Measurements from ENCODE around the gene TBC1D30.

The TBC1D30 gene

DNA sequence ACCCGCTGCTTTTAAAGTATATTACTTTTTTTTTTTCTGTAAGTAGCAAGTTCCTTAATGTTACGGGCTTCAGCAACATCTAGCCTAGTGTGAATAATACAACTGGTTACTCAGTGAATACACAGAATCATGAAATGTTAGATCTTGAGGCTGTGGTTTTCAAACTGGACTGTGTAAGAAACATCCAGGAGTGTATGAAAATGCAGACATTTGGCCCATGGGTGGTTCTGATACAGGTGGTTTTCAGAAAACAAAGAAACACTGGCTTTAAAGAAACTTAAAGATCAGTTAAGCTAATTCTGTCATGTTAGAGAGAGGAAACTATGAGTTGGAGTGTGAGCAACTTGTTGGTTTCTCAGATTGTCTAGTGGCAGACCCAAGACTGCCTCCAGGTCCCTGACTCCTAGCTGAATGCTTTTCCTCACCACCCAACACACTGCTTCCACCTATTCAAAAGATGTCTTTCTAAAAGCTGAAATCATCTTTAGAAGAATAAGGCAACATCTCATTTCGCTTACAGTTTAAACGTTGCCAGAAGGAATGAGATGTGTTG lies 36.1 kb downstream of the TBC1D30 start:
- Histone ChIP-seq H3K27me3 (ENCODE audit: low read depth, low read length) (no peaks in the 10 kb centered on the region), H3K27ac (ENCODE audit: low read length) (no peak overlapping the region), H4K20me1 (ENCODE audit: insufficient read depth, low read length) (no peaks in the 10 kb centered on the region), H3K9ac (ENCODE audit: low read length) (no peak overlapping the region), H3K4me1 (ENCODE audit: low read length) (no peaks in the 10 kb centered on the region), H3K4me3 (ENCODE audit: low read length) (no peak overlapping the region), H3K4me2 (ENCODE audit: low read length) (no peak overlapping the region), H3K9me3 (ENCODE audit: insufficient read depth, low read length) (no peaks in the 10 kb centered on the region), H2AFZ (ENCODE audit: low read depth, low read length) (no peak overlapping the region), H3K79me2 (ENCODE audit: low read length) (no peaks in the 10 kb centered on the region), H3K36me3 (replicated peaks; ENCODE audit: low read depth, low read length) (peaks cover 3% of the 10 kb centered on the region)
- TF ChIP-seq, protein P1, sequence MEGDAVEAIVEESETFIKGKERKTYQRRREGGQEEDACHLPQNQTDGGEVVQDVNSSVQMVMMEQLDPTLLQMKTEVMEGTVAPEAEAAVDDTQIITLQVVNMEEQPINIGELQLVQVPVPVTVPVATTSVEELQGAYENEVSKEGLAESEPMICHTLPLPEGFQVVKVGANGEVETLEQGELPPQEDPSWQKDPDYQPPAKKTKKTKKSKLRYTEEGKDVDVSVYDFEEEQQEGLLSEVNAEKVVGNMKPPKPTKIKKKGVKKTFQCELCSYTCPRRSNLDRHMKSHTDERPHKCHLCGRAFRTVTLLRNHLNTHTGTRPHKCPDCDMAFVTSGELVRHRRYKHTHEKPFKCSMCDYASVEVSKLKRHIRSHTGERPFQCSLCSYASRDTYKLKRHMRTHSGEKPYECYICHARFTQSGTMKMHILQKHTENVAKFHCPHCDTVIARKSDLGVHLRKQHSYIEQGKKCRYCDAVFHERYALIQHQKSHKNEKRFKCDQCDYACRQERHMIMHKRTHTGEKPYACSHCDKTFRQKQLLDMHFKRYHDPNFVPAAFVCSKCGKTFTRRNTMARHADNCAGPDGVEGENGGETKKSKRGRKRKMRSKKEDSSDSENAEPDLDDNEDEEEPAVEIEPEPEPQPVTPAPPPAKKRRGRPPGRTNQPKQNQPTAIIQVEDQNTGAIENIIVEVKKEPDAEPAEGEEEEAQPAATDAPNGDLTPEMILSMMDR (IDR thresholded peaks at IDR 0.05; ENCODE audit: low read depth, low read length), result no peak
- TF ChIP-seq EZH2phosphoT487 (IDR thresholded peaks at IDR 0.05; ENCODE audit: low read depth), result no peak

DNA sequence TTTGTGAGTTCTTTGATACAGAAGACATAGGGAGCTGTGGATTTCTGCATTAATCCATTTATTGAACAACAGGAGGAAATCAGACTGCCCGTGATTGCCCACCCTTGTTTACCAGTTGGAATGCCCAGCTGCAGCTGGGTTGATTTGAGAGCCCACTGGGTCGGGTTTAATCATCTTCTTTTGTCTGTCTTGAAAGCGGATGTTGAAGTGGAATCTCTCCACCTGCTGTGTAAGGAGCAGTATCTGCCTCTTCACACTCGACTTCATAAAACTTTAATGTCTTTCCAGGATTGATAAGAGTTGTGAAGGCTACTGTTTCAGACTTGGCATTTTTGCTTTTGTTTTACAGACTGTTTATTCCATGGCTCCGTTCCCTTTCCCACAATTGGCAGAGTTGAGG lies 39.9 kb downstream of the TBC1D30 start:
- Histone ChIP-seq H3K4me3 (ENCODE audit: low read length) (no peak overlapping the region), H4K20me1 (ENCODE audit: insufficient read depth, low read length) (peaks cover 4% of the 10 kb centered on the region; the same call in 1 of the 2 replicates), H3K4me2 (ENCODE audit: low read length) (no peak overlapping the region), H3K36me3 (replicated peaks; ENCODE audit: low read depth, low read length) (peaks cover 3% of the 10 kb centered on the region), H3K27ac (ENCODE audit: low read length) (no peak overlapping the region), H2AFZ (ENCODE audit: low read depth, low read length) (no peak overlapping the region), H3K79me2 (ENCODE audit: low read length) (no peaks in the 10 kb centered on the region), H3K4me1 (ENCODE audit: low read length) (no peaks in the 10 kb centered on the region), H3K9me3 (ENCODE audit: insufficient read depth, low read length) (no peaks in the 10 kb centered on the region), H3K9ac (ENCODE audit: low read length) (no peak overlapping the region), H3K27me3 (ENCODE audit: low read depth, low read length) (no peaks in the 10 kb centered on the region)
- no peak for TF ChIP-seq EZH2phosphoT487 (IDR thresholded peaks at IDR 0.05; ENCODE audit: low read depth)
- TF ChIP-seq, protein P1 (IDR thresholded peaks at IDR 0.05; ENCODE audit: low read depth, low read length), result no peak

DNA sequence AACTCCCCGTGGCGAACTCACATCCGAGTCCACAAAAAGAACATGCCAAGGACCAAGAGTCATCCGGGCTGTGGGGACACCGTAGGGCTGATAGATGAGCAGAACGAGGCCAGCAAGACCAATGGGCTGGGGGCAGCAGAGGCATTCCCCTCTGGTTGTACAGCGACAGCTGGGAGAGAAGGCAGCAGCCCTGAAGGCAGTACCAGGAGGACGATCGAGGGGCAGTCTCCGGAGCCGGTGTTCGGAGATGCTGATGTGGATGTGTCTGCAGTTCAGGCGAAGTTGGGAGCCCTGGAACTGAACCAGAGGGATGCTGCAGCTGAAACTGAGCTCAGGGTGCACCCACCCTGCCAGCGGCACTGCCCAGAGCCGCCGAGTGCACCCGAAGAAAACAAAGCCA lies 50.7 kb downstream of the TBC1D30 start:
- Histone ChIP-seq H3K9ac (ENCODE audit: low read length) (no peak overlapping the region), H3K27ac (ENCODE audit: low read length) (no peak overlapping the region), H3K9me3 (ENCODE audit: insufficient read depth, low read length) (no peaks in the 10 kb centered on the region), H2AFZ (ENCODE audit: low read depth, low read length) (no peak overlapping the region), H3K4me2 (ENCODE audit: low read length) (no peak overlapping the region), H3K36me3 (replicated peaks; ENCODE audit: low read depth, low read length) (peaks cover 16% of the 10 kb centered on the region), H3K79me2 (ENCODE audit: low read length) (no peaks in the 10 kb centered on the region), H4K20me1 (ENCODE audit: insufficient read depth, low read length) (no peaks in the 10 kb centered on the region), H3K27me3 (ENCODE audit: low read depth, low read length) (no peaks in the 10 kb centered on the region), H3K4me3 (ENCODE audit: low read length) (no peak overlapping the region), H3K4me1 (ENCODE audit: low read length) (peaks cover 12% of the 10 kb centered on the region)
- TF ChIP-seq EZH2phosphoT487 (IDR thresholded peaks at IDR 0.05; ENCODE audit: low read depth), result no peak
- TF ChIP-seq, protein P1 (IDR thresholded peaks at IDR 0.05; ENCODE audit: low read depth, low read length), result no peak

DNA sequence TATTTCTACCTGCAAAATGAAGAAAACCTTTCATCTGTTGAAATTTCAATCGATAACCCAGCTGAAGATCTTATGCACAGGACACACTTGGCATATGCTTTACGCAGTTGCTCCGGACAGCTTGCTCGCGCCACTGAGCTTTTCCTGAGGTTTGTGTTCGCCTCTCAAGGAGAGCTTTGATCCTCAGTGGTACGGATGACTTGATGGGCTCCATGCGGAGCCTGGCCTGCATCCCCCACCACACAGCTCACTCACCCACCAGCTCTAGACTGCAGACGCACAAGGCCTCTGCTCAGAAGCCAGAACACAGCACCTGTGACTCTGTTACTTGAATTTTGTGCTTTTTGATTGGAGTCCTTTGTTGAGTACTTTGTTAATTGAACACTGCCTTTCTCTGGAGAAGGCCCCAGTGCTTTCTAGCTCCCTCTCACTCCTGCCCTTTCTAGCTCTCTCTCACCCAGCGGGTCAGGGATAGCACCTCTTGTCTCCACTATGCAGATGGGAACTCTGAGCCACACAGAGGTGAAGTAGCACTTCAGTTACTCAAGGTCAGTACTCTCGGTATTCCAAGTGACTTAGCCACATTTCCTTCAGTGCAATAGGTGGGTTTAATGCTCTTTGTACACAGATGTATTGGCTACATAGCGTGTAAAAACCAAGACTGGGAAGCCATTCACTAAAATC lies 52.1 kb downstream of the TBC1D30 start:
- TF ChIP-seq, protein P1 (IDR thresholded peaks at IDR 0.05; ENCODE audit: low read depth, low read length), result no peak
- TF ChIP-seq EZH2phosphoT487 (IDR thresholded peaks at IDR 0.05; ENCODE audit: low read depth), result no peak
- no peak overlapping the region for H3K4me2 ChIP-seq (ENCODE audit: low read length)
- H3K27ac ChIP-seq (ENCODE audit: low read length), result no peak overlapping the region

More for the DNA sequence above, 52.1 kb downstream of the TBC1D30 start:
- H3K79me2 ChIP-seq (ENCODE audit: low read length), result no peaks in the 10 kb centered on the region
- H3K4me1 ChIP-seq (ENCODE audit: low read length), result peaks cover 12% of the 10 kb centered on the region
- H4K20me1 ChIP-seq (ENCODE audit: insufficient read depth, low read length), result no peaks in the 10 kb centered on the region
- H3K36me3 ChIP-seq (replicated peaks; ENCODE audit: low read depth, low read length), result peaks cover 14% of the 10 kb centered on the region
- no peak overlapping the region for H3K4me3 ChIP-seq (ENCODE audit: low read length)
- H2AFZ ChIP-seq (ENCODE audit: low read depth, low read length), result no peak overlapping the region
- H3K27me3 ChIP-seq (ENCODE audit: low read depth, low read length), result no peaks in the 10 kb centered on the region
- no peak overlapping the region for H3K9ac ChIP-seq (ENCODE audit: low read length)
- H3K9me3 ChIP-seq (ENCODE audit: insufficient read depth, low read length), result no peaks in the 10 kb centered on the region

Measured in OCI-LY3 (cell line).